H1 (cell line): ENCODE measurements around the gene CDH6. TPM values are rescaled to one million over a fixed set of nuclear protein-coding genes. Genes with fewer than 3 reads are reported as not detected.
"Not testable (repeated sequence)": the region's sequence is repeated elsewhere in the genome, so short reads cannot be mapped to it uniquely, and the experiment has no call there.

ENCODE experiments used
- CTCF ChIA-PET: fragments of 300-600 bp; sonication (Branson Sonifier 250); formaldehyde crosslinking; loops from one replicate; lab custom pipeline; 2021; ENCODE audit not compliant: partially characterized antibody; lab: Charles Lee
- POLR2A ChIA-PET: fragments of 300-600 bp; sonication (Branson Sonifier 250); formaldehyde crosslinking; loops from one replicate; lab custom pipeline; 2021; ENCODE audit warnings: inconsistent platforms; ENCODE audit not compliant: partially characterized antibody; lab: Charles Lee
- DNase-seq, 2 experiments: peaks; one replicate each; pipeline versions ENCODE4 v3.0.0 to v3.0.0-alpha.2; 2010 to 2022; ENCODE audit warnings: low spot score in 2 of 2, low read depth in 1 of 2, mixed read lengths in 1 of 2
- FAIRE-seq: peaks from 2 replicates; lab custom pipeline; 2011; peaks lifted over from hg19 to GRCh38; lab: Jason Lieb, UNC
- H2AFZ ChIP-seq: 2 replicates; pipeline ENCODE4 v1.8.1; 2012; ENCODE audit warnings: low read length, inconsistent platforms
- H2AK5ac ChIP-seq: 2 replicates; pipeline ENCODE4 v1.6.1; 2013; ENCODE audit warnings: low read depth, low read length
- H2BK120ac ChIP-seq: replicated peaks from 2 replicates; pipeline ENCODE3; 2013; ENCODE audit warnings: low read depth, low read length, inconsistent platforms
- H2BK12ac ChIP-seq: 2 replicates; pipeline ENCODE4 v1.6.1; 2013; ENCODE audit warnings: low read depth, low read length
- H2BK15ac ChIP-seq: 2 replicates; pipeline ENCODE4 v1.6.1; 2013; ENCODE audit warnings: low read length
- H2BK20ac ChIP-seq: 2 replicates; pipeline ENCODE4 v1.6.1; 2013; ENCODE audit warnings: low read length
- H2BK5ac ChIP-seq: 2 replicates; pipeline ENCODE4 v1.6.1; 2013; ENCODE audit warnings: low read depth, low read length
- H3K14ac ChIP-seq: 2 replicates; pipeline ENCODE4 v1.6.1; 2013; ENCODE audit warnings: inconsistent platforms; ENCODE audit not compliant: insufficient read length
- H3K18ac ChIP-seq: 2 replicates; pipeline ENCODE4 v1.6.1; 2013; ENCODE audit warnings: low read length; ENCODE audit errors: extremely low read depth
- H3K23ac ChIP-seq: 2 replicates; pipeline ENCODE4 v1.6.1; 2013; ENCODE audit warnings: inconsistent platforms; ENCODE audit not compliant: insufficient read length
- H3K23me2 ChIP-seq: 2 replicates; pipeline ENCODE4 v1.6.1; 2013; ENCODE audit warnings: low read depth, low read length
- H3K27ac ChIP-seq: 2 replicates; pipeline ENCODE4 v1.6.1; 2011; ENCODE audit warnings: low read depth, low read length, inconsistent platforms
- H3K27me3 ChIP-seq, 4 experiments: replicated peaks in 1 of 4; 1 replicate in 1 of 4; 2 replicates in 3 of 4; pipeline versions ENCODE4 v1.6.1 to v1.8.1; 2011 to 2013; ENCODE audit warnings: low read length in 3 of 4, mild to moderate bottlenecking in 3 of 4, inconsistent platforms in 2 of 4, mixed read lengths in 2 of 4, moderate library complexity in 1 of 4; ENCODE audit not compliant: control insufficient read depth in 3 of 4, insufficient read depth in 3 of 4; ENCODE audit errors: extremely low read depth in 1 of 4
- H3K36me3 ChIP-seq, 4 experiments: 2 replicates each; pipeline versions ENCODE4 v1.6.1 to v1.8.1; 2011 to 2013; ENCODE audit warnings: mild to moderate bottlenecking in 4 of 4, low read length in 3 of 4, moderate library complexity in 2 of 4, control low read depth in 1 of 4, inconsistent platforms in 1 of 4; ENCODE audit not compliant: insufficient read depth in 4 of 4, control insufficient read depth in 2 of 4
- H3K4ac ChIP-seq: replicated peaks from 2 replicates; pipeline ENCODE3; 2013; ENCODE audit warnings: low read length, low read depth, mixed read lengths, inconsistent platforms; ENCODE audit not compliant: insufficient read length
- H3K4me1 ChIP-seq, 4 experiments: replicated peaks in 1 of 4; 1 replicate in 1 of 4; 2 replicates in 3 of 4; pipeline versions ENCODE4 v1.6.1 to v1.8.1; 2011 to 2013; ENCODE audit warnings: low read length in 3 of 4, inconsistent platforms in 2 of 4, mixed read lengths in 1 of 4; ENCODE audit not compliant: insufficient read depth in 4 of 4, control insufficient read depth in 3 of 4
- H3K4me2 ChIP-seq, 2 experiments: 2 replicates each; pipeline versions ENCODE4 v1.6.1 to v1.8.1; 2011 to 2013; ENCODE audit warnings: low read depth in 2 of 2, low read length in 2 of 2, control low read depth in 1 of 2, inconsistent platforms in 1 of 2, mild to moderate bottlenecking in 1 of 2; ENCODE audit not compliant: insufficient read depth in 1 of 2
- H3K4me3 ChIP-seq, 4 experiments: fragments of 200-600, 300-600 bp in 1 of 4; sonication (generic), shearing (Covaris generic), sonication (Bioruptor Twin) in 1 of 4; 2 replicates each; pipeline versions ENCODE4 v1.5.1 to v1.8.1; 2011 to 2016; ENCODE audit warnings: low read length in 4 of 4, low read depth in 3 of 4, control low read depth in 2 of 4, inconsistent platforms in 2 of 4, mild to moderate bottlenecking in 2 of 4, mixed read lengths in 1 of 4, moderate library complexity in 1 of 4; ENCODE audit not compliant: insufficient read depth in 2 of 4; ENCODE audit errors: extremely low read depth in 1 of 4
- H3K56ac ChIP-seq: replicated peaks from 2 replicates; pipeline ENCODE3; 2013; ENCODE audit warnings: low read depth, mild to moderate bottlenecking, mixed read lengths, low read length, inconsistent platforms; ENCODE audit not compliant: insufficient read length
- H3K79me1 ChIP-seq: 2 replicates; pipeline ENCODE4 v1.6.1; 2013; ENCODE audit warnings: low read depth, low read length, control low read depth
- H3K79me2 ChIP-seq, 2 experiments: 2 replicates each; pipeline versions ENCODE4 v1.6.1 to v1.8.1; 2012 to 2013; ENCODE audit warnings: low read length in 2 of 2, mild to moderate bottlenecking in 2 of 2, inconsistent platforms in 1 of 2; ENCODE audit not compliant: insufficient read depth in 2 of 2, control insufficient read depth in 1 of 2
- H3K9ac ChIP-seq, 4 experiments: replicated peaks in 1 of 4; 1 replicate in 1 of 4; 2 replicates in 3 of 4; pipeline versions ENCODE4 v1.6.1 to v1.8.1; 2011 to 2013; ENCODE audit warnings: low read depth in 3 of 4, low read length in 3 of 4, control low read depth in 2 of 4, mild to moderate bottlenecking in 2 of 4, moderate library complexity in 2 of 4, inconsistent platforms in 1 of 4; ENCODE audit errors: extremely low read depth in 1 of 4
- H3K9me3 ChIP-seq, 2 experiments: 2 replicates each; pipeline versions ENCODE4 v1.6.1 to v1.8.1; 2012 to 2013; ENCODE audit warnings: mild to moderate bottlenecking in 2 of 2, moderate library complexity in 2 of 2, control low read depth in 1 of 2, inconsistent platforms in 1 of 2, low read depth in 1 of 2, low read length in 1 of 2, mixed read lengths in 1 of 2; ENCODE audit not compliant: insufficient read depth in 2 of 2
- H4K20me1 ChIP-seq, 2 experiments: replicated peaks in 1 of 2; 2 replicates each; pipeline versions ENCODE3 to v1.8.1; 2011 to 2013; ENCODE audit warnings: inconsistent platforms in 2 of 2, low read length in 2 of 2, mild to moderate bottlenecking in 1 of 2; ENCODE audit not compliant: insufficient read depth in 2 of 2, control insufficient read depth in 1 of 2
- H4K5ac ChIP-seq: 2 replicates; pipeline ENCODE4 v1.6.1; 2013; ENCODE audit warnings: low read length, low read depth, mixed read lengths, inconsistent platforms; ENCODE audit not compliant: insufficient read length
- H4K8ac ChIP-seq: 2 replicates; pipeline ENCODE4 v1.8.0; 2013; ENCODE audit warnings: mild to moderate bottlenecking, moderate library complexity, low read length, inconsistent platforms; ENCODE audit not compliant: insufficient read depth; ENCODE audit errors: extremely low read depth
- H4K91ac ChIP-seq: replicated peaks from 2 replicates; pipeline ENCODE3; 2013; ENCODE audit warnings: low read length, mixed read lengths, inconsistent platforms; ENCODE audit not compliant: insufficient read length
- YY1 ChIP-seq: IDR thresholded peaks from 2 replicates; pipeline ENCODE4 v1.6.1; 2011; ENCODE audit warnings: low read depth, mild to moderate bottlenecking, low read length
- WGBS, 2 experiments: shearing (Covaris generic) in 1 of 2; methylation state at CpG; one replicate each; pipeline versions ENCODE4 v1.1.6 to v1.1.7; 2013 to 2015; ENCODE audit warnings: low lambda C conversion rate in 2 of 2, mixed read lengths in 2 of 2, inconsistent platforms in 1 of 2, low coverage in 1 of 2, missing lambda C conversion rate in 1 of 2; ENCODE audit not compliant: insufficient replicate concordance in 2 of 2, insufficient coverage in 1 of 2, insufficient read length in 1 of 2; ENCODE audit errors: extremely low coverage in 1 of 2, missing lambda C conversion rate in 1 of 2; 5-methylcytosine and 5-hydroxymethylcytosine counted together
- polyA plus RNA-seq, 7 experiments: library from polyadenylated mRNA; depleted of rRNA in 3 of 7; stranded (reverse) in 5 of 7; unstranded in 2 of 7; fragments of >200 nt in 5 of 7; fragments of 200-250 nt in 2 of 7; gene quantifications; 1 replicate in 5 of 7; 2 replicates in 1 of 7; 4 replicates in 1 of 7; pipeline versions ENCODE4 v1.2.1 to v1.2.3, GENCODE V29; 2011 to 2013; ENCODE audit warnings: missing spikeins in 2 of 7, mixed read lengths in 2 of 7
- total RNA-seq: library from RNA; stranded (reverse); fragmentation: NEBNext Ultra II Directional; extraction: Animal tissue kit (Norgen Biotek cat#: 25700); gene quantifications from 2 replicates; pipeline ENCODE4 v1.2.1, GENCODE V29; 2021

The CDH6 gene
- total and polyA plus RNA-seq, 2 of the 8 experiments (the other 6 are each of a cell fraction or from before 2014, with no cell fraction given), result 1.4 to 1.9 TPM

- H3K56ac ChIP-seq, H4K20me1 ChIP-seq, H3K4me3 ChIP-seq, H3K79me2 ChIP-seq, H2BK120ac ChIP-seq, H3K14ac ChIP-seq, H3K4me1 ChIP-seq, H3K36me3 ChIP-seq, H3K9me3 ChIP-seq, H3K4ac ChIP-seq, POLR2A ChIA-PET, H3K27ac ChIP-seq, H3K9ac ChIP-seq, CTCF ChIA-PET, H3K79me1 ChIP-seq, H3K23me2 ChIP-seq, H4K5ac ChIP-seq, H2BK15ac ChIP-seq, FAIRE-seq, DNase-seq, H3K27me3 ChIP-seq, H4K8ac ChIP-seq, H3K23ac ChIP-seq: not testable (repeated sequence)
- Histone ChIP-seq H2AK5ac (peak overlapping the region; percentile 70; the same call in 1 of the 2 replicates), H2BK12ac (peak overlapping the region; percentile 69; the same call in 1 of the 2 replicates), H3K18ac (0 out of 2 replicates have a peak overlapping the region, but pooled peaks have one; percentile 42), H2AFZ (0 out of 2 replicates have a peak overlapping the region, but pooled peaks have one; percentile 8), H4K91ac (peak overlapping the region; percentile 61), H2BK5ac (peak overlapping the region; percentile 76), H3K4me2 (peak overlapping the region in 1 of 2 experiments; percentile 34; a peak in 1 of 4 replicates), H2BK20ac (peak overlapping the region; percentile 88)
- WGBS, 2 experiments, result 81% methylated on average over 6 of the region's 6 CpGs; no CpG with 5 or more reads in 1 of the 2 experiments
- peak; percentile 68; the same call in 1 of the 2 replicates for TF ChIP-seq YY1
These were observed 168.4 kb downstream of the CDH6 start for GRCh38 chr5:31361704-31362528.
